GM12874 (cell line): ENCODE measurements around the gene HM13.

Source experiments
- TF ChIP-seq, protein P1 (sequence below): IDR thresholded peaks from 2 replicates; pipeline ENCODE4 v1.5.1; 2011; ENCODE audit warnings: low read depth, mild to moderate bottlenecking, control low read depth, low read length, moderate library complexity; ENCODE audit not compliant: insufficient read depth

HM13 gene

DNA sequence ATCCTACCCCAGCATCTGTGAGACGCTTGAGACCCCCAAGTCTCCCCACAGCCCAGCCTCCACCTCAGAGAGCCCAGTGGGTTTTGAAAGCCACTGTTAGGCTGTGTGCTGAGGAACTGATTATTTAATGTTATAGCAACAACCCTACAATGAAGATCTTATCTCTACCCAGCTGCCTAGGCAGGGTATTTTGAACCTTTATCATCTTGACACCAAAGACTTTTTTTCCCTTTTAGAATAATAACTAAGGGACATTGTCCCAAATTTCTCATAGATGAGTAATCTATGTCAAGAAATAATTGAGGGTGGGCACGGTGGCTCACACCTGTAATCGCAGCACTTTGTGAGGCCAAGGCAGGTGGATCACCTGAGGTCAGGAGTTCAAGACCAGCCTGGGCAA is 26.2 kb downstream of the HM13 start:
- TF ChIP-seq, protein P1, sequence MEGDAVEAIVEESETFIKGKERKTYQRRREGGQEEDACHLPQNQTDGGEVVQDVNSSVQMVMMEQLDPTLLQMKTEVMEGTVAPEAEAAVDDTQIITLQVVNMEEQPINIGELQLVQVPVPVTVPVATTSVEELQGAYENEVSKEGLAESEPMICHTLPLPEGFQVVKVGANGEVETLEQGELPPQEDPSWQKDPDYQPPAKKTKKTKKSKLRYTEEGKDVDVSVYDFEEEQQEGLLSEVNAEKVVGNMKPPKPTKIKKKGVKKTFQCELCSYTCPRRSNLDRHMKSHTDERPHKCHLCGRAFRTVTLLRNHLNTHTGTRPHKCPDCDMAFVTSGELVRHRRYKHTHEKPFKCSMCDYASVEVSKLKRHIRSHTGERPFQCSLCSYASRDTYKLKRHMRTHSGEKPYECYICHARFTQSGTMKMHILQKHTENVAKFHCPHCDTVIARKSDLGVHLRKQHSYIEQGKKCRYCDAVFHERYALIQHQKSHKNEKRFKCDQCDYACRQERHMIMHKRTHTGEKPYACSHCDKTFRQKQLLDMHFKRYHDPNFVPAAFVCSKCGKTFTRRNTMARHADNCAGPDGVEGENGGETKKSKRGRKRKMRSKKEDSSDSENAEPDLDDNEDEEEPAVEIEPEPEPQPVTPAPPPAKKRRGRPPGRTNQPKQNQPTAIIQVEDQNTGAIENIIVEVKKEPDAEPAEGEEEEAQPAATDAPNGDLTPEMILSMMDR: no peak

DNA sequence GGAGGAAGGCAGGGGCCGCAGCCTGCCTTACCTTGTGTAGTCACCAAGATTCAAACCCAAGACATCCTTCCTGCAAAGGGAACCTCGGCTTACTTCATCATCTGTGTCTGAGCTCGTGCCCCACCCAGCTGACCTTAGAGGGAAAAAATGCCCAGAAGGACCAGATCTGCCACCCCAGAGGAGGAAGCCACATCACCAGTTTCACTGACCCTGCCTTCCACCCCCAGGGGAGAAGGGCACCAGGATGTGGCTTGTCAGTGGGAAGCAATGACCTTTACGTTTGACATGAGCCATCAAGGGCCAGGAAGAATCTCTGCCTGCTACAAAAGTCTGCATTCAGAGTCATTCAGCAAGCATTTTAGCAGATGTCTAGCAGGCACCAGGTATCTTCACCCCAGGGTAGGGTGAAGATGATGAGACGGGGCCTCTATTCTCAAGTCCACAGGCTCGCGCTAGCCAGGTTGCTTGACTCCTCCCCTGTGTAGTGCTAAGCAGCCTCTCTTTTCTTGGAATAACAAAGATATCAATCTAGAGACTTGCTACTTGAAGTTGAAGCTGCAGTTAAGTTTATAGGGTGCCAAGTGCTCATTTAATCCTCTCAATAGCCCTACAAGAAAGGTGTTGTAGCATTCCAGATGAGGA is 28.1 kb downstream of the HM13 start:
- TF ChIP-seq, protein P1: no peak

DNA sequence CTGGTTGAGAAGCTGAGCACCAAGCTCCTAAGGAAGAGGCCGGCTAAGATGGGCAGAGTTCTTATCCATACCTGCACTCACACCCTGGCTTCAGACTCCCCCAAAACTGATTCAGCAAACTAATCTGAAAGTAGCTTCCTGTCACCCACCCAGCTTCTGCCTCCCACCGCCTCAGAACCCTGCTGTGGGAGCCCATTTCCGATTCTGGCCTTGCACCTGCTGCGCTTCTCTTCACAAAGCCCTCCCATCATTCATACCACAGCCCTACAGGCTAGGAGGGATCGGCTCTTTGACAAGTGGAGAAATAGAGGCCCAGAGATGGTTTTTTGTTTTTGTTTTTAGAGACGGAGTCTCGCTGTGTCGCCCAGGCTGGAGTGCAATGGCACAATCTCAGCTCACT is 28.7 kb downstream of the HM13 start:
- TF ChIP-seq, protein P1: no peak

DNA sequence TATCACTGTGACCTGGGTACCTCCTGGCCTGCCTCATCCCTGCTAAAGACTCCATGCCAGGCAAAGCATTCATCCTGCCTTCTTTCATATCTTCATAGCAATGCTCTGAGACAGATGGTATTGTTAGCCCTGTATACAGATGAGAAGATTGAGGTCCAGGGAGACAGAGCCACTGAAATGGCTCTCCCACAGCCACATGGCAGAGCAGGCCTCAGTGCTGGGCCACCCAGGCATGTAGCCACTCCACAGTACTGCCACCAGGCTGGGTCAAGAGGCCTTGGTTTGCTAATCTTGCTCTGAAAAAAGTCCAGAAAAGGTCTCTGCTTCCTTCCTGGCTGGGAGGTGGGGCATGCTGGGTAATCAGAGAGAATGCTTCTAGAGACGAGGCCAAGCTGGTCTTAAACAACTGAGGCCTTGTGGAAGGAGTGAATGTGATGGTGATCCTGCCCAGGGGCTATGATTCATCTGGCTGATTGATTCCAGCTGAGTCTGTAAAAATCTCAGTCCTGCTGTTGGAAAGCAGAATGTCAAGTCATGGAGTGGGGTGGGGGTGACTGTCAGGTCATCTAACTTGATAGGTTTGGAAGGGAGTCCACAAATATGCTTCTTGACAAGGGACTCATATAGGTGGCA is 29.8 kb downstream of the HM13 start:
- TF ChIP-seq, protein P1: no peak

DNA sequence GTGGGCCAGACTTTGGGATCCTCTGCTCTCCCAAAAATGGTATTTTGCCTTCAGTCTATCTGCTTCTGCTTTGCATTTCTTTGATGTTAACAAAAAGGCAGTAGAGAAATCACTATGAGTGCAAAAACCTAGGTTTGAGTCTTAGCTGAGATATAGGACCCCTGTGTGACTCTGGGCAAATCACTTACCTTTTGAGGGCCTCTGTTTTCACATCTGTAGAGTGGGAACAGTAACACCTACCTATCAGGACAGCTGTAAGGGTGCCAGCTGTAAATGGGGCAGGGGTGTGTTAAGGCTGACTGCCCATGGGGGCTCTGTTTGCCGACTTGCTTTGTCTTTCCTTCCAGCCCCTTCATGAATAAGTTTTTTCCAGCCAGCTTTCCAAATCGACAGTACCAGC is 30.4 kb downstream of the HM13 start:
- TF ChIP-seq, protein P1: no peak

DNA sequence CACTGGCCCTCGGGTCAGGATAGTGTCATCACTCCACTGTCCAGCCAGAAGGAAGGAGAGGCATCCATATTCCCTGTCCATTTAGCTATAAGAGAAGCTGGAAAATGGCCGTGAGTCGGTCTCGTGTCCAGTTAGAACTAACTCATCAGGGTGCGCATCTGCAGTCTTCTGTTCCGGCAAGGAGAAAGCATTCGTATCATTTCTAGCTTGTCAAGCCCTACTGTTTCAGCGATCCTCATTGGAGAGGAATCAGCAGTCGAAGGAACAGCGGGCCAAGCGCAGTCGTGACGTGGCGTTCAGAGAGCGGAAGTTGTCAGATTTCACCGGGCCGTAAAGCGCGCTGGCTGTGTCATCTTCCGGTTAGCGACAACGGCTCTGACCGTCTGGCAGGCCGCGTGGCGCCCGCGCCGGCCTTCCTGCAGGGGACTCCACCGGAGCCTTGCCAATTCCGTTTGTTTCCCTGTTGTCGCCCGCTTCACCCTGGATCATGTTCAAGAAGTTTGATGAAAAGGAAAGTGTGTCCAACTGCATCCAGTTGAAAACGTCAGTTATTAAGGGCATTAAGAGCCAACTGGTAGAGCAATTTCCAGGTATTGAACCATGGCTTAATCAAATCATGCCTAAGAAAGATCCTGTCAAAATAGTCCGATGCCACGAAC is 32.9 kb downstream of the HM13 start:
- TF ChIP-seq, protein P1: no peak

DNA sequence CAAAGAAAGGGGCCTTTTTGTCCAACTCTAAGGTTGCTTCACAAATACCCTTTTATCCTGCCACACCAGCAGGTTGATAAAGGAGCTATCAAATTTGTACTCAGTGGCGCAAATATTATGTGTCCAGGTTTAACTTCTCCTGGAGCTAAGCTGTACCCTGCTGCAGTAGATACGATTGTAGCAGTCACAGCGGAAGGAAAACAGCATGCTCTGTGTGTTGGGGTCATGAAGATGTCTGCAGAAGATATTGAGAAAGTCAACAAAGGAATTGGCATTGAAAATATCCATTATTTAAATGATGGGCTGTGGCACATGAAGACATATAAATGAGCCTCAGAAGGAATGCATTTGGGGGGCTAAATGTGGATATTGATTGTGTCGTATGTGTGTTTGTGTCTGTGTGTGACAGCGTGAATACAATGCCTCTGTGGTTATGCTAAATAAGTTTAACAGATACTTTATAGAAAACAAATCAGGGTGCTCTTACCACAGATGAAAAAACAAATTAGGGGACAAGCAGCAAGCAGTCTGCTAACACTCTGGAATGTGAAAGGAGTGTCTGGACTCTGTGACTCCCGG is 33.6 kb downstream of the HM13 start:
- TF ChIP-seq, protein P1: no peak
